HL-60 (cell line): ENCODE data around the gene CTNND2.

Experiments
- POLR2AphosphoS5 ChIP-seq: IDR thresholded peaks from 2 replicates; pipeline ENCODE4 v1.6.1; 2012; ENCODE audit warnings: low read depth
- SPI1 ChIP-seq: IDR thresholded peaks from 2 replicates; pipeline ENCODE4 v1.6.1; 2012; ENCODE audit warnings: low read depth, mild to moderate bottlenecking, borderline replicate concordance
- TF ChIP-seq, protein P1 (sequence below): IDR thresholded peaks from one replicate; pipeline ENCODE4 v1.5.1; 2011; ENCODE audit warnings: low read length, control low read depth, inconsistent platforms; ENCODE audit not compliant: insufficient read depth
- TF ChIP-seq, protein P2 (sequence below): IDR thresholded peaks from 2 replicates; pipeline ENCODE4 v1.6.1; 2012; ENCODE audit warnings: low read depth; ENCODE audit not compliant: insufficient replicate concordance

DNA sequence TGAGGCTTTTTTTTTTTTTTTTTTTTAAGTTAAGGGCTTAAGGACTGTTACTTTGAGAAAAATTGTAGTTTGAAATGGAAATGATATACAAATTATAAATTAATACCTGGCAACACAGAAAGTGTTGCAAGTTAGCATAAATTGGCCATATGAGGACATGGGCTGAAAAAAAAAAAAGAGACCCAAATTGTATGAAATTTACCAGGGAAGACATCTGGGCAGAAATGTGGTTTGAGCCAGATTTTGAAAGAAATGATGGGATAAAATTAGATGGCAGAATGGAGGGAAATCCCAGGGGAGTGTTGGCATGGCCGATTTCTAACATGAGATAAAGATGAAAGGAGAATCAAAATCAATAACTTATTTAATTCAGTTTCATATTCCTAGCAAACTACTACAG, 472.1 kb downstream of the CTNND2 start:
- TF ChIP-seq, protein P1, sequence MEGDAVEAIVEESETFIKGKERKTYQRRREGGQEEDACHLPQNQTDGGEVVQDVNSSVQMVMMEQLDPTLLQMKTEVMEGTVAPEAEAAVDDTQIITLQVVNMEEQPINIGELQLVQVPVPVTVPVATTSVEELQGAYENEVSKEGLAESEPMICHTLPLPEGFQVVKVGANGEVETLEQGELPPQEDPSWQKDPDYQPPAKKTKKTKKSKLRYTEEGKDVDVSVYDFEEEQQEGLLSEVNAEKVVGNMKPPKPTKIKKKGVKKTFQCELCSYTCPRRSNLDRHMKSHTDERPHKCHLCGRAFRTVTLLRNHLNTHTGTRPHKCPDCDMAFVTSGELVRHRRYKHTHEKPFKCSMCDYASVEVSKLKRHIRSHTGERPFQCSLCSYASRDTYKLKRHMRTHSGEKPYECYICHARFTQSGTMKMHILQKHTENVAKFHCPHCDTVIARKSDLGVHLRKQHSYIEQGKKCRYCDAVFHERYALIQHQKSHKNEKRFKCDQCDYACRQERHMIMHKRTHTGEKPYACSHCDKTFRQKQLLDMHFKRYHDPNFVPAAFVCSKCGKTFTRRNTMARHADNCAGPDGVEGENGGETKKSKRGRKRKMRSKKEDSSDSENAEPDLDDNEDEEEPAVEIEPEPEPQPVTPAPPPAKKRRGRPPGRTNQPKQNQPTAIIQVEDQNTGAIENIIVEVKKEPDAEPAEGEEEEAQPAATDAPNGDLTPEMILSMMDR = no peak
- TF ChIP-seq, protein P2, sequence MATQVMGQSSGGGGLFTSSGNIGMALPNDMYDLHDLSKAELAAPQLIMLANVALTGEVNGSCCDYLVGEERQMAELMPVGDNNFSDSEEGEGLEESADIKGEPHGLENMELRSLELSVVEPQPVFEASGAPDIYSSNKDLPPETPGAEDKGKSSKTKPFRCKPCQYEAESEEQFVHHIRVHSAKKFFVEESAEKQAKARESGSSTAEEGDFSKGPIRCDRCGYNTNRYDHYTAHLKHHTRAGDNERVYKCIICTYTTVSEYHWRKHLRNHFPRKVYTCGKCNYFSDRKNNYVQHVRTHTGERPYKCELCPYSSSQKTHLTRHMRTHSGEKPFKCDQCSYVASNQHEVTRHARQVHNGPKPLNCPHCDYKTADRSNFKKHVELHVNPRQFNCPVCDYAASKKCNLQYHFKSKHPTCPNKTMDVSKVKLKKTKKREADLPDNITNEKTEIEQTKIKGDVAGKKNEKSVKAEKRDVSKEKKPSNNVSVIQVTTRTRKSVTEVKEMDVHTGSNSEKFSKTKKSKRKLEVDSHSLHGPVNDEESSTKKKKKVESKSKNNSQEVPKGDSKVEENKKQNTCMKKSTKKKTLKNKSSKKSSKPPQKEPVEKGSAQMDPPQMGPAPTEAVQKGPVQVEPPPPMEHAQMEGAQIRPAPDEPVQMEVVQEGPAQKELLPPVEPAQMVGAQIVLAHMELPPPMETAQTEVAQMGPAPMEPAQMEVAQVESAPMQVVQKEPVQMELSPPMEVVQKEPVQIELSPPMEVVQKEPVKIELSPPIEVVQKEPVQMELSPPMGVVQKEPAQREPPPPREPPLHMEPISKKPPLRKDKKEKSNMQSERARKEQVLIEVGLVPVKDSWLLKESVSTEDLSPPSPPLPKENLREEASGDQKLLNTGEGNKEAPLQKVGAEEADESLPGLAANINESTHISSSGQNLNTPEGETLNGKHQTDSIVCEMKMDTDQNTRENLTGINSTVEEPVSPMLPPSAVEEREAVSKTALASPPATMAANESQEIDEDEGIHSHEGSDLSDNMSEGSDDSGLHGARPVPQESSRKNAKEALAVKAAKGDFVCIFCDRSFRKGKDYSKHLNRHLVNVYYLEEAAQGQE = no peak
- TF ChIP-seq POLR2AphosphoS5 (no peak), SPI1 (no peak)
